HEK293 (cell line): ENCODE measurements around the gene ERMARD.
A peak's percentile ranks its signal among the peaks of the same experiment; 100 is the strongest.

Experiments used
- CTCF ChIA-PET: fragments of 350-600 bp; formaldehyde crosslinking; extraction: SDS; loops from one replicate; lab custom pipeline; 2021; ENCODE audit warnings: antibody characterized with exemption; lab: Yijun Ruan, JAX
- POLR2A ChIA-PET: fragments of 300-600 bp; formaldehyde crosslinking; extraction: SDS; loops from one replicate; lab custom pipeline; 2020; ENCODE audit warnings: antibody characterized with exemption, inconsistent platforms; lab: Yijun Ruan, JAX
- H3K27ac ChIP-seq: fragments of 200-500 bp; sonication (Bioruptor generic); 2 replicates; pipeline ENCODE4 v1.5.1; 2014; ENCODE audit warnings: low read depth, low read length, control low read depth, inconsistent platforms; ENCODE audit errors: extremely low read depth
- H3K36me3 ChIP-seq, 2 experiments: fragments of 200-500 bp in 1 of 2; sonication (Bioruptor generic) in 1 of 2; 1 replicate in 1 of 2; 2 replicates in 1 of 2; pipeline ENCODE4 v1.5.1; 2014 to 2017; ENCODE audit warnings: inconsistent platforms in 2 of 2, low read length in 2 of 2; ENCODE audit not compliant: control insufficient read depth in 2 of 2, insufficient read depth in 1 of 2
- H3K4me1 ChIP-seq: fragments of 200-500 bp; sonication (Bioruptor generic); 2 replicates; pipeline ENCODE4 v1.5.1; 2014; ENCODE audit warnings: mild to moderate bottlenecking, low read length, inconsistent platforms; ENCODE audit not compliant: control insufficient read depth, insufficient read depth
- H3K4me3 ChIP-seq: 2 replicates; pipeline ENCODE4 v1.5.1; 2011; ENCODE audit warnings: low read depth, mild to moderate bottlenecking, control low read depth, low read length, moderate library complexity
- H3K9me3 ChIP-seq: fragments of 200-500 bp; sonication (Bioruptor generic); 2 replicates; pipeline ENCODE4 v1.5.1; 2014; ENCODE audit warnings: low read depth, low read length, inconsistent platforms; ENCODE audit not compliant: control insufficient read depth, insufficient read depth
- BCL11A ChIP-seq: fragments of 450-650 bp; formaldehyde crosslinking; IDR thresholded peaks from 2 replicates; pipeline ENCODE4 v1.5.1; 2016; ENCODE audit warnings: low read depth, missing biosample characterization, missing genetic modification characterization
- ELK4 ChIP-seq: IDR thresholded peaks from 2 replicates; pipeline ENCODE4 v1.6.1; 2011; ENCODE audit warnings: mild to moderate bottlenecking, low read depth, low read length, borderline replicate concordance
- GLIS1 ChIP-seq: fragments of 450-650 bp; formaldehyde crosslinking; IDR thresholded peaks from 2 replicates; pipeline ENCODE4 v1.5.1; 2016; ENCODE audit warnings: missing biosample characterization, missing genetic modification characterization
- GLIS2 ChIP-seq: fragments of 450-650 bp; formaldehyde crosslinking; IDR thresholded peaks from 2 replicates; pipeline ENCODE4 v1.5.1; 2016; ENCODE audit warnings: missing biosample characterization, missing genetic modification characterization
- HIC1 ChIP-seq: fragments of 450-650 bp; formaldehyde crosslinking; IDR thresholded peaks from 2 replicates; pipeline ENCODE4 v1.5.1; 2016; ENCODE audit warnings: missing biosample characterization, missing genetic modification characterization
- HOXA7 ChIP-seq: sonication (generic); formaldehyde crosslinking; IDR thresholded peaks from 2 replicates; pipeline ENCODE4 v1.8.1; 2022; ENCODE audit warnings: missing genetic modification reagents, borderline replicate concordance
- PATZ1 ChIP-seq: fragments of 450-650 bp; formaldehyde crosslinking; IDR thresholded peaks from 2 replicates; pipeline ENCODE4 v1.5.1; 2016; ENCODE audit warnings: missing biosample characterization, missing genetic modification characterization
- RBAK ChIP-seq: fragments of 450-650 bp; formaldehyde crosslinking; IDR thresholded peaks from 2 replicates; pipeline ENCODE4 v1.5.1; 2016; ENCODE audit warnings: missing biosample characterization, missing genetic modification characterization
- SALL2 ChIP-seq: fragments of 450-650 bp; formaldehyde crosslinking; IDR thresholded peaks from 2 replicates; pipeline ENCODE4 v1.5.0; 2017; ENCODE audit warnings: missing biosample characterization, mild to moderate bottlenecking, missing genetic modification characterization, borderline replicate concordance
- SCRT2 ChIP-seq: fragments of 450-650 bp; formaldehyde crosslinking; IDR thresholded peaks from 2 replicates; pipeline ENCODE4 v1.5.1; 2016; ENCODE audit warnings: missing biosample characterization, missing genetic modification characterization
- SP2 ChIP-seq: fragments of 450-650 bp; formaldehyde crosslinking; IDR thresholded peaks from 2 replicates; pipeline ENCODE4 v1.5.1; 2016; ENCODE audit warnings: missing biosample characterization, missing genetic modification characterization
- SP7 ChIP-seq: fragments of 450-650 bp; formaldehyde crosslinking; IDR thresholded peaks from 2 replicates; pipeline ENCODE4 v1.5.1; 2016; ENCODE audit warnings: missing biosample characterization, missing genetic modification characterization
- TCF7L2 ChIP-seq: IDR thresholded peaks from 2 replicates; pipeline ENCODE4 v1.6.1; 2011; ENCODE audit warnings: low read depth, mild to moderate bottlenecking, inconsistent platforms, low read length, moderate library complexity, borderline replicate concordance
- TRIM28 ChIP-seq: IDR thresholded peaks from 2 replicates; pipeline ENCODE4 v1.6.1; 2011; ENCODE audit warnings: low read length, control low read depth, borderline replicate concordance
- ZEB2 ChIP-seq: fragments of 450-650 bp; formaldehyde crosslinking; IDR thresholded peaks from 2 replicates; pipeline ENCODE4 v1.5.1; 2016; ENCODE audit warnings: missing biosample characterization, missing genetic modification characterization
- ZFHX2 ChIP-seq: fragments of 450-650 bp; formaldehyde crosslinking; conservative IDR thresholded peaks from 2 replicates; pipeline ENCODE4 v1.5.1; 2016; ENCODE audit warnings: missing biosample characterization, missing genetic modification characterization
- ZFP37 ChIP-seq: fragments of 450-650 bp; formaldehyde crosslinking; IDR thresholded peaks from 2 replicates; pipeline ENCODE4 v1.5.1; 2016; ENCODE audit warnings: missing biosample characterization, missing genetic modification characterization
- ZFP69B ChIP-seq: fragments of 450-650 bp; formaldehyde crosslinking; IDR thresholded peaks from 2 replicates; pipeline ENCODE4 v1.5.1; 2016; ENCODE audit warnings: missing biosample characterization, missing genetic modification characterization
- ZNF311 ChIP-seq: fragments of 450-650 bp; formaldehyde crosslinking; IDR thresholded peaks from 2 replicates; pipeline ENCODE4 v1.5.1; 2017; ENCODE audit warnings: missing biosample characterization, missing genetic modification characterization, borderline replicate concordance
- ZNF335 ChIP-seq: fragments of 450-650 bp; formaldehyde crosslinking; conservative IDR thresholded peaks from 2 replicates; pipeline ENCODE4 v1.5.1; 2016; ENCODE audit warnings: missing biosample characterization, missing genetic modification characterization
- ZNF558 ChIP-seq: fragments of 450-650 bp; formaldehyde crosslinking; IDR thresholded peaks from 2 replicates; pipeline ENCODE4 v1.5.1; 2016; ENCODE audit warnings: missing biosample characterization, missing genetic modification characterization
- ZNF600 ChIP-seq: fragments of 450-650 bp; formaldehyde crosslinking; IDR thresholded peaks from 2 replicates; pipeline ENCODE4 v1.5.1; 2016; ENCODE audit warnings: missing biosample characterization, missing genetic modification characterization
- ZNF645 ChIP-seq: fragments of 450-650 bp; formaldehyde crosslinking; IDR thresholded peaks from 2 replicates; pipeline ENCODE4; 2016; ENCODE audit warnings: missing biosample characterization, missing genetic modification characterization
- ZNF664 ChIP-seq: fragments of 450-650 bp; formaldehyde crosslinking; IDR thresholded peaks from 2 replicates; pipeline ENCODE4 v1.5.1; 2016; ENCODE audit warnings: missing biosample characterization, missing genetic modification characterization
- ZNF777 ChIP-seq: fragments of 450-650 bp; formaldehyde crosslinking; IDR thresholded peaks from 2 replicates; pipeline ENCODE4 v1.5.1; 2017; ENCODE audit warnings: missing biosample characterization, missing genetic modification characterization, borderline replicate concordance
- ZSCAN18 ChIP-seq: fragments of 450-650 bp; formaldehyde crosslinking; IDR thresholded peaks from 2 replicates; pipeline ENCODE4 v1.5.1; 2016; ENCODE audit warnings: missing biosample characterization, missing genetic modification characterization
- ZSCAN30 ChIP-seq: fragments of 450-650 bp; IDR thresholded peaks from 2 replicates; pipeline ENCODE4 v1.5.1; 2018; ENCODE audit warnings: missing biosample characterization, mild to moderate bottlenecking, missing genetic modification characterization, moderate library complexity

ERMARD gene

GRCh38 chr6:169789944-169790927 is 38.8 kb downstream of the ERMARD start (continued):
- TF ChIP-seq ZSCAN18 (tag by site-specific recombination) = no peak
- peak; percentile 96 for TF ChIP-seq ZFP69B
- no peak for TF ChIP-seq RBAK (tag by site-specific recombination)
- no peak for TF ChIP-seq ZNF645 (tag by site-specific recombination)
- TF ChIP-seq TCF7L2 = no peak
- peak; percentile 90 for TF ChIP-seq GLIS2 (tag by site-specific recombination)
- no peak for TF ChIP-seq BCL11A (tag by site-specific recombination)
- no peak for TF ChIP-seq ELK4
- TF ChIP-seq SALL2 (tag by site-specific recombination) = no peak
- TF ChIP-seq ZNF777 (tag by site-specific recombination) = peak; percentile 51; the same call in 1 of the 2 replicates
- peak; percentile 85 for TF ChIP-seq ZFP37 (tag by site-specific recombination)
- peak; percentile 64 for TF ChIP-seq ZNF335 (tag by site-specific recombination)
- peak; percentile 79 for TF ChIP-seq ZSCAN30 (tag by site-specific recombination)
- TF ChIP-seq PATZ1 (tag by site-specific recombination) = peak; percentile 49
- TF ChIP-seq SP2 (tag by site-specific recombination) = peak; percentile 42; the same call in 1 of the 2 replicates
- no peak for TF ChIP-seq HOXA7 (CRISPR knock-in tag)

- CTCF ChIA-PET = interaction anchor here (2.9 to 4.5 kb wide), 3 partner anchors 45 to 738 kb away, joined by 9 to 65 read pairs (median 22); no protein-coding TSS in a partner anchor
- 0 out of 2 replicates have a peak, but pooled peaks cover 5% of the 10 kb centered on the region for H3K4me1 ChIP-seq
- no peaks in the 10 kb centered on the region for H3K9me3 ChIP-seq
- H3K4me3 ChIP-seq = no peak overlapping the region
- no peaks in the 10 kb centered on the region for H3K36me3 ChIP-seq
- POLR2A ChIA-PET = no interaction called here
- no peak overlapping the region for H3K27ac ChIP-seq
- TF ChIP-seq ZNF311 (tag by site-specific recombination) (no peak), SCRT2 (tag by site-specific recombination) (peak; percentile 53), ZNF600 (tag by site-specific recombination) (peak; percentile 94), ZNF664 (no peak), ZNF558 (tag by site-specific recombination) (no peak), GLIS1 (tag by site-specific recombination) (peak; percentile 81), HIC1 (tag by site-specific recombination) (peak; percentile 26; the same call in 1 of the 2 replicates), TRIM28 (peak; percentile 66; the same call in 1 of the 2 replicates), ZEB2 (peak; percentile 27; the same call in 1 of the 2 replicates), ZFHX2 (tag by site-specific recombination) (peak; percentile 93), SP7 (tag by site-specific recombination) (0 out of 2 replicates have a peak, but pooled peaks have one; percentile 12)
Observed at GRCh38 chr6:169791721-169792131, 40.3 kb downstream of the ERMARD start.
